Hepatocyte (in vitro differentiated cells): ENCODE measurements around the gene SPINT2. TPM values are rescaled to one million over a fixed set of nuclear protein-coding genes. Genes with fewer than 3 reads are reported as not detected.

Experiments
- DNase-seq: peaks from one replicate; pipeline ENCODE4 v3.0.0-alpha.2; 2016; ENCODE audit warnings: low spot score
- H2AFZ ChIP-seq: fragments of 200-600 bp; sonication (generic); 2 replicates; pipeline ENCODE4 v1.6.0; 2016; ENCODE audit warnings: antibody characterized with exemption, mild to moderate bottlenecking
- H3K27ac ChIP-seq: fragments of 200-600 bp; sonication (generic); 2 replicates; pipeline ENCODE4 v1.5.1; 2016; ENCODE audit warnings: mild to moderate bottlenecking
- H3K27me3 ChIP-seq: fragments of 200-600 bp; sonication (generic); 2 replicates; pipeline ENCODE4 v1.6.1; 2016
- H3K36me3 ChIP-seq: fragments of 200-600 bp; sonication (generic); replicated peaks from 2 replicates; pipeline ENCODE4 v1.5.1; 2016; ENCODE audit warnings: low read depth; ENCODE audit not compliant: insufficient read depth
- H3K4me1 ChIP-seq: fragments of 200-600 bp; sonication (generic); 2 replicates; pipeline ENCODE4 v1.5.1; 2016; ENCODE audit warnings: mild to moderate bottlenecking, moderate library complexity; ENCODE audit not compliant: insufficient read depth
- H3K4me2 ChIP-seq: fragments of 200-600 bp; sonication (generic); 2 replicates; pipeline ENCODE4 v1.6.0; 2016
- H3K4me3 ChIP-seq: fragments of 200-600 bp; sonication (generic); 2 replicates; pipeline ENCODE4 v1.5.1; 2016; ENCODE audit warnings: mild to moderate bottlenecking
- H3K79me2 ChIP-seq: fragments of 200-600 bp; sonication (generic); 2 replicates; pipeline ENCODE4 v1.6.0; 2017; ENCODE audit warnings: mild to moderate bottlenecking
- H3K9me2 ChIP-seq: fragments of 200-600 bp; sonication (generic); replicated peaks from 2 replicates; pipeline ENCODE4 v1.6.0; 2017; ENCODE audit warnings: mild to moderate bottlenecking; ENCODE audit not compliant: insufficient read depth
- H3K9me3 ChIP-seq: fragments of 200-600 bp; sonication (generic); 2 replicates; pipeline ENCODE4 v1.5.1; 2016; ENCODE audit warnings: low read depth, mild to moderate bottlenecking
- H4K20me1 ChIP-seq: fragments of 200-600 bp; sonication (generic); 2 replicates; pipeline ENCODE4 v1.6.0; 2016; ENCODE audit warnings: mild to moderate bottlenecking; ENCODE audit not compliant: insufficient read depth, poor library complexity, severe bottlenecking
- EZH2 ChIP-seq: fragments of 200-600 bp; sonication (generic); IDR thresholded peaks from 2 replicates; pipeline ENCODE4 v1.6.1; 2016; ENCODE audit warnings: antibody characterized with exemption, mild to moderate bottlenecking, borderline replicate concordance
- EZH2phosphoT487 ChIP-seq: fragments of 200-600 bp; sonication (generic); IDR thresholded peaks from one replicate; pipeline ENCODE4 v1.6.1; 2018; ENCODE audit warnings: antibody characterized with exemption, mild to moderate bottlenecking, low read depth, moderate library complexity; ENCODE audit not compliant: unreplicated experiment, severe bottlenecking
- WGBS: methylation state at CpG from one replicate; pipeline ENCODE4 v1.1.6; 2016; ENCODE audit warnings: low lambda C conversion rate; ENCODE audit errors: missing lambda C conversion rate; 5-methylcytosine and 5-hydroxymethylcytosine counted together
- polyA plus RNA-seq: library from polyadenylated mRNA; unstranded; fragments of >200 nt; fragmentation: Nextera tagmentation; extraction: Ambion mirVana; gene quantifications from 2 replicates; pipeline ENCODE4 v1.2.1, GENCODE V29; 2016
- total RNA-seq: library from RNA; depleted of rRNA; stranded (reverse); fragments of >200 nt; gene quantifications from 2 replicates; pipeline ENCODE4 v1.2.3, GENCODE V29; 2014
- TF ChIP-seq, protein P1 (sequence below): fragments of 200-600 bp; sonication (generic); IDR thresholded peaks from 2 replicates; pipeline ENCODE4 v1.5.1; 2016; ENCODE audit warnings: antibody characterized with exemption, mild to moderate bottlenecking; ENCODE audit not compliant: poor library complexity

The SPINT2 gene
- total and polyA plus RNA-seq, 2 experiments from 2014 or later = 508 to 834 TPM

DNA sequence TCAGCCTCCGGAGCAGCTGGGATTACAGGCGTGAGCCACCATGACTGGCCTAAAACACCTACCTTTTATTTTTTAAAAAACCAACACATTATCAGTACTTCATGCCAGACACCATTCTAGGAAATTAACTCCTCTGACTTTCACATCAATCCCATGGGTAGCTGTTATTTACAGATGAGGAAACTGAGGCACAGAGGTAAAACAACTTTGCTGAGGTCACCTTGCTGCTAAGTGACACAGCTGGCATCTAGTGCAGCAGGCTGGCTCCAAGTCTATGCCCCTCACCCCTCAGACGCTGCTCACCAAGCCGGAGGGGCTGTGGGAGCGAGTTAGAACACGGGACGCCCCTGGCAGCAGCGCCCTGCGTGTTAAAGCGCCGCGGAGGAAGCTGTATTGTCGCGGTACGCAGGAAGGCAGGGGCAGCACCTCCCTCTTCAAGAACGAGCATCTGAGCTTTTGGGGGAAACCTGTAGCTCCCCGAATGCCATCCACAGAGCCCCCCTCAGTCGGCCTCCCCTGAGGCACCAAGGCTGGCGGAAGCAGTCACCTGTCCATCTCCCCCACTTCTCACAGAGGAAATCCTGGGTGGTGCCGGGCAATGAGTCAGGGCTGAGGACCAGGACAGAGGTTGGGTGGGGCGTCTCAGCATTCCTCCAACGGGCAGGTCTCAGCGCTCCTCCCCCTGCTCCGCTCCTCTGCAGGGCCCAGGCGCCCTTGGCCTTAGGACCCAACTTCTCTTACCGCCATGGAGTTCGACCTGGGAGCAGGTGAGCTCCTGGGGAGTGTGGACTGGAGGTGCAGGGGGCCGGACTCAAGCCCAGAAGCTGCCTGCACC lies 39.4 kb downstream of the SPINT2 start, which contains the start of gene C19orf33:
C19orf33 (plus strand) TSS at position 735 of the 835 bp plus-strand sequence; CDS start at position 746, 11 bp downstream.
- H3K4me3 ChIP-seq = peak within 1 kb of the TSS; percentile 39

DNA sequence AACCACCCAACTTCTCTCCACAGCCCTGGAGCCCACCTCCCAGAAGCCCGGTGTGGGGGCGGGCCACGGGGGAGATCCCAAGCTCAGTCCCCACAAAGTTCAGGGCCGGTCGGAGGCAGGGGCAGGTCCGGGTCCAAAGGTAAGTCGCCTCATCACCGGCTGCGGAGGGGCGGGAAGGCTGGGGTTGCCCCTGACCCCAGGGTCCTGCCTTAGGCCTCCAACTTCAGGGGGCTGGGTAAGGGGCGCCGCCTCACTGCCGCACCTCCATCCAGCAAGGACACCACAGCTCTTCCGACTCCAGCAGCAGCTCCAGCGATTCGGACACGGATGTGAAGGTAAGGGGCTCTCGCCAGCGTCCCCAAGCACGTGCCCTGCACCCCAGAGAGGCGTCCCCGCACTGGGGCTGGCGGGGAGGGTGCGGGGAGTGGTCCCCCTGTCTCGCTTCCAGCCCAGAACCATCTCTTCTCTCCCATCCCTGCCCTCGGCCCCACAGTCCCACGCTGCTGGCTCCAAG lies 40.0 kb downstream of the SPINT2 start:
- Histone ChIP-seq H3K79me2 (peaks cover 6% of the 10 kb centered on the region), H3K27me3 (no peaks in the 10 kb centered on the region), H3K4me3 (peak overlapping the region; percentile 39), H3K4me1 (peaks cover 27% of the 10 kb centered on the region), H3K9me2 (no peaks in the 10 kb centered on the region), H3K27ac (peak overlapping the region; percentile 100), H3K9me3 (no peaks in the 10 kb centered on the region), H3K4me2 (peak overlapping the region; percentile 81), H3K36me3 (no peaks in the 10 kb centered on the region), H4K20me1 (no peaks in the 10 kb centered on the region), H2AFZ (no peak overlapping the region)
- no peak for DNase-seq
- TF ChIP-seq EZH2phosphoT487 = no peak
- TF ChIP-seq, protein P1, sequence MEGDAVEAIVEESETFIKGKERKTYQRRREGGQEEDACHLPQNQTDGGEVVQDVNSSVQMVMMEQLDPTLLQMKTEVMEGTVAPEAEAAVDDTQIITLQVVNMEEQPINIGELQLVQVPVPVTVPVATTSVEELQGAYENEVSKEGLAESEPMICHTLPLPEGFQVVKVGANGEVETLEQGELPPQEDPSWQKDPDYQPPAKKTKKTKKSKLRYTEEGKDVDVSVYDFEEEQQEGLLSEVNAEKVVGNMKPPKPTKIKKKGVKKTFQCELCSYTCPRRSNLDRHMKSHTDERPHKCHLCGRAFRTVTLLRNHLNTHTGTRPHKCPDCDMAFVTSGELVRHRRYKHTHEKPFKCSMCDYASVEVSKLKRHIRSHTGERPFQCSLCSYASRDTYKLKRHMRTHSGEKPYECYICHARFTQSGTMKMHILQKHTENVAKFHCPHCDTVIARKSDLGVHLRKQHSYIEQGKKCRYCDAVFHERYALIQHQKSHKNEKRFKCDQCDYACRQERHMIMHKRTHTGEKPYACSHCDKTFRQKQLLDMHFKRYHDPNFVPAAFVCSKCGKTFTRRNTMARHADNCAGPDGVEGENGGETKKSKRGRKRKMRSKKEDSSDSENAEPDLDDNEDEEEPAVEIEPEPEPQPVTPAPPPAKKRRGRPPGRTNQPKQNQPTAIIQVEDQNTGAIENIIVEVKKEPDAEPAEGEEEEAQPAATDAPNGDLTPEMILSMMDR = no peak
- no peak for TF ChIP-seq EZH2
- WGBS = 47% methylated on average over 26 of the region's 27 CpGs

More for the DNA sequence above, 39.4 kb downstream of the SPINT2 start, which contains the start of gene C19orf33:
- H3K9me3 ChIP-seq = no peaks in the 10 kb centered on the region
- H4K20me1 ChIP-seq = no peaks in the 10 kb centered on the region
- peaks cover 34% of the 10 kb centered on the region for H3K4me1 ChIP-seq
- TF ChIP-seq, protein P1 = no peak
- TF ChIP-seq EZH2 (no peak), EZH2phosphoT487 (no peak)
- DNase-seq = peak; percentile 93
- H2AFZ ChIP-seq = no peak within 1 kb of the TSS
- H3K36me3 ChIP-seq = no peaks in the 10 kb centered on the region
- peak within 1 kb of the TSS; percentile 100 for H3K27ac ChIP-seq
- peak within 1 kb of the TSS; percentile 81 for H3K4me2 ChIP-seq
- WGBS = 51% methylated on average over 28 of the region's 28 CpGs
- H3K9me2 ChIP-seq = no peaks in the 10 kb centered on the region
- H3K27me3 ChIP-seq = no peaks in the 10 kb centered on the region
- peaks cover 6% of the 10 kb centered on the region for H3K79me2 ChIP-seq

DNA sequence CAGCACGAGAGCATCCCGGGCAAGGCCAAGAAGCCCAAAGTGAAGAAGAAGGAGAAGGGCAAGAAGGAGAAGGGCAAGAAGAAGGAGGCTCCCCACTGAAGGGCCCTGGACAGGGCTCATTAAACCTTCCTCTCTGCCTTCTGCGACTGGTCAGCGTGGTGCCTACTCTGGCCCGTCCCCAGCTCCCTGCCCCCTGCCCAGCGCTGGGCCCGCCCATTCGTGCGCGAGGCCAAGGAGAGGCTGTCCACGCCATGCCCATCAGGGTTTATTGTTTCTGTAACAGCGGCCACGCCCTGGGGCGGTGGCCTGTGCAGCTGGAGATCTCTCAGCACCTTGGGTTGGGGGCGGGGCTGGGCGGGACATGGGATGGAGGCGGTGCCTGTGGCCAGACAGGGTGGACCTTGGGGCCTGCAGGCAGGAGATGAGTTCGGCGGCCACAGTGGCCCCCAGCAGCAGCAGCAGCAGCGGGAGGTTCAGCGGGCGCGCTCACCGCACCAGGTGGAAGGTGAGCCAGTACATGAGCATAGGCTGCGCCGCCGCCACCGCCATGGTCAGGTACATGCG lies 40.6 kb downstream of the SPINT2 start:
- Histone ChIP-seq H3K36me3 (no peaks in the 10 kb centered on the region), H3K4me2 (peak overlapping the region; percentile 81)

More for the DNA sequence above, 40.6 kb downstream of the SPINT2 start:
- no peak overlapping the region for H2AFZ ChIP-seq
- H3K4me1 ChIP-seq = peaks cover 21% of the 10 kb centered on the region
- no peaks in the 10 kb centered on the region for H3K27me3 ChIP-seq
- H3K27ac ChIP-seq = peak overlapping the region; percentile 100
- peaks cover 6% of the 10 kb centered on the region for H3K79me2 ChIP-seq
- H3K9me2 ChIP-seq = no peaks in the 10 kb centered on the region
- TF ChIP-seq, protein P1 = no peak
- no peak for TF ChIP-seq EZH2phosphoT487
- TF ChIP-seq EZH2 = no peak
- DNase-seq = peak; percentile 95
- no peaks in the 10 kb centered on the region for H3K9me3 ChIP-seq
- WGBS = 25% methylated on average over 24 of the region's 29 CpGs
- H3K4me3 ChIP-seq = peak overlapping the region; percentile 39
- no peaks in the 10 kb centered on the region for H4K20me1 ChIP-seq
